ENCODE data around the gene AGAP1. TPM values are rescaled to one million over a fixed set of nuclear protein-coding genes. Genes with fewer than 3 reads are reported as not detected.

AGAP1 gene
- total RNA-seq, 1 donor, result 12.3 TPM

GRCh38 chr2:235847576-235847975, 353.7 kb downstream of the AGAP1 start:
- H3K4me3 ChIP-seq (ENCODE audit: low read depth, low read length), result no peak overlapping the region
- TF ChIP-seq CTCF (IDR thresholded peaks at IDR 0.05; ENCODE audit: insufficient read depth, low read length), result no peak
- DNase-seq (ENCODE audit: low read depth), result no peak

- no peak for DNase-seq (ENCODE audit: low read depth)
- no peak overlapping the region for H3K4me3 ChIP-seq (ENCODE audit: low read depth, low read length)
Measured at GRCh38 chr2:235848055-235848454, 354.2 kb downstream of the AGAP1 start.

GRCh38 chr2:235848946-235849345, 355.1 kb downstream of the AGAP1 start:
- TF ChIP-seq CTCF (IDR thresholded peaks at IDR 0.05; ENCODE audit: insufficient read depth, low read length), result no peak
- H3K4me3 ChIP-seq (ENCODE audit: low read depth, low read length), result no peak overlapping the region

More at GRCh38 chr2:235848055-235848454, 354.2 kb downstream of the AGAP1 start:
- no peak for TF ChIP-seq CTCF (IDR thresholded peaks at IDR 0.05; ENCODE audit: insufficient read depth, low read length)

GRCh38 chr2:235849489-235849888, 355.6 kb downstream of the AGAP1 start:
- no peak for TF ChIP-seq CTCF (IDR thresholded peaks at IDR 0.05; ENCODE audit: insufficient read depth, low read length)
- no peak for DNase-seq (ENCODE audit: low read depth)
- no peak overlapping the region for H3K4me3 ChIP-seq (ENCODE audit: low read depth, low read length)

More at GRCh38 chr2:235848946-235849345, 355.1 kb downstream of the AGAP1 start:
- no peak for DNase-seq (ENCODE audit: low read depth)

- no peak for TF ChIP-seq CTCF (IDR thresholded peaks at IDR 0.05; ENCODE audit: insufficient read depth, low read length)
Measured at GRCh38 chr2:235850289-235850688, 356.4 kb downstream of the AGAP1 start.

GRCh38 chr2:235850771-235851551, 357.1 kb downstream of the AGAP1 start:
- DNase-seq (ENCODE audit: low read depth), result no peak
- no peak for TF ChIP-seq CTCF (IDR thresholded peaks at IDR 0.05; ENCODE audit: insufficient read depth, low read length)
- H3K4me3 ChIP-seq (ENCODE audit: low read depth, low read length), result no peak overlapping the region

More at GRCh38 chr2:235850289-235850688, 356.4 kb downstream of the AGAP1 start:
- no peak for DNase-seq (ENCODE audit: low read depth)
- no peak overlapping the region for H3K4me3 ChIP-seq (ENCODE audit: low read depth, low read length)
